ENCODE results near the gene EDA2R.

DNA sequence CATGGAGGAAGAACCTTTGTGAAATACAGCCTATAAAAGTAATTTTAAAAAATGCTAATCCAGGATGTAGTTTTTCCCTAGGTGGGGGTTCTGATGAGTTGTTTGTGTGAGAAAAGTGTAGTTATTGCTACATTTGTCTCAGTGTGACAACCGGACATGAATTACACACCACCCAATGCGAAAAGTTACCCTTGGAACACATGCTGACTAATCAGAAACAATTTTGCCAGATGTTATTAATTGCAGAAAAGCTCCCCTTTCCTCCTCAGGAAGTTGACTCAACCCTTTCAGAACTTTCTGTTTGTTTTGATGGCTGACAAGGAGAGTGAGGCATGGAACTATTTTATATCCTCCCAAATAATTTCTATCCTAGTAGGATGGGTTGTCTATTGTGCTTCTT is 38.1 kb upstream of the EDA2R start:
- TF ChIP-seq POLR2AphosphoS5 (IDR thresholded peaks at IDR 0.05; ENCODE audit: borderline replicate concordance, low read depth, low read length) (no peak), EZH2 (IDR thresholded peaks at IDR 0.05) (no peak)
